CD14-positive monocyte (primary cell): ENCODE measurements around the gene LRRK2. TPM values are rescaled to one million over a fixed set of nuclear protein-coding genes. Genes with fewer than 3 reads are reported as not detected.
"Not testable (repeated sequence)": the region's sequence is repeated elsewhere in the genome, so short reads cannot be mapped to it uniquely, and the experiment has no call there.

Experiments
- DNase-seq, 3 donors: peaks; one replicate each; pipeline ENCODE4 v3.0.0-alpha.2; 2011 to 2022
- H2AFZ ChIP-seq: 2 replicates; pipeline ENCODE4 v1.6.0; 2012; ENCODE audit warnings: mild to moderate bottlenecking, low read depth, low read length, inconsistent platforms; ENCODE audit not compliant: insufficient read depth, poor library complexity, severe bottlenecking
- H3K27ac ChIP-seq, 2 donors: 1 replicate in 1 of 2; 2 replicates in 1 of 2; pipeline ENCODE4 v1.5.1; 2012 to 2013; ENCODE audit warnings: low read length in 2 of 2, control low read depth in 1 of 2, inconsistent platforms in 1 of 2, low read depth in 1 of 2, mild to moderate bottlenecking in 1 of 2
- H3K27me3 ChIP-seq, 2 donors: one replicate each; pipeline versions ENCODE4 v1.6.0 to v1.6.1; 2011 to 2013; ENCODE audit warnings: low read length in 2 of 2; ENCODE audit not compliant: control insufficient read depth in 2 of 2, insufficient read depth in 2 of 2
- H3K36me3 ChIP-seq, 2 donors: replicated peaks in 1 of 2; 1 replicate in 1 of 2; 2 replicates in 1 of 2; pipeline versions ENCODE4 v1.5.1 to v1.6.1; 2012 to 2013; ENCODE audit warnings: low read length in 2 of 2, control low read depth in 1 of 2, inconsistent platforms in 1 of 2, mild to moderate bottlenecking in 1 of 2; ENCODE audit not compliant: insufficient read depth in 2 of 2, control insufficient read depth in 1 of 2
- H3K4me1 ChIP-seq, 2 donors: 1 replicate in 1 of 2; 2 replicates in 1 of 2; pipeline versions ENCODE4 v1.5.1 to v1.6.1; 2012 to 2013; ENCODE audit warnings: low read length in 2 of 2, control low read depth in 1 of 2, inconsistent platforms in 1 of 2, mild to moderate bottlenecking in 1 of 2, moderate library complexity in 1 of 2; ENCODE audit not compliant: insufficient read depth in 2 of 2, control insufficient read depth in 1 of 2
- H3K4me2 ChIP-seq: replicated peaks from 2 replicates; pipeline ENCODE3; 2012; ENCODE audit warnings: low read length, moderate library complexity, mild to moderate bottlenecking; ENCODE audit not compliant: poor library complexity, severe bottlenecking; ENCODE audit errors: extremely low read depth
- H3K4me3 ChIP-seq, 3 experiments: fragments of 200-600 bp in 1 of 3; sonication (generic) in 1 of 3; replicated peaks in 1 of 3; 1 replicate in 2 of 3; 2 replicates in 1 of 3; pipeline ENCODE4 v1.5.1; 2011 to 2013; ENCODE audit warnings: low read length in 3 of 3, mild to moderate bottlenecking in 3 of 3, control low read depth in 2 of 3, low read depth in 2 of 3, inconsistent platforms in 1 of 3, moderate library complexity in 1 of 3
- H3K79me2 ChIP-seq: 2 replicates; pipeline ENCODE4 v1.6.0; 2012; ENCODE audit warnings: mild to moderate bottlenecking, control low read depth, inconsistent platforms, low read length, moderate library complexity; ENCODE audit not compliant: insufficient read depth
- H3K9ac ChIP-seq: 2 replicates; pipeline ENCODE4 v1.6.0; 2017; ENCODE audit warnings: low read length, mild to moderate bottlenecking; ENCODE audit not compliant: insufficient read depth, poor library complexity, severe bottlenecking
- H3K9me3 ChIP-seq, 2 donors: replicated peaks in 1 of 2; 1 replicate in 1 of 2; 2 replicates in 1 of 2; pipeline versions ENCODE4 v1.5.1 to v1.6.1; 2012 to 2013; ENCODE audit warnings: low read length in 2 of 2, control low read depth in 1 of 2; ENCODE audit not compliant: control insufficient read depth in 1 of 2, insufficient read depth in 1 of 2
- H4K20me1 ChIP-seq: 2 replicates; pipeline ENCODE4 v1.6.0; 2012; ENCODE audit warnings: mild to moderate bottlenecking, low read length, control low read depth, moderate library complexity; ENCODE audit not compliant: insufficient read depth
- H3K27ac Mint-ChIP-seq, 7 donors: one replicate each; pipeline ENCODE4 v1.8.0; 2020; ENCODE audit warnings: mild to moderate bottlenecking in 7 of 7, mixed read lengths in 7 of 7, moderate library complexity in 6 of 7, inconsistent platforms in 2 of 7
- H3K27me3 Mint-ChIP-seq, 3 donors: one replicate each; pipeline ENCODE4 v1.8.0; 2021 to 2022; ENCODE audit warnings: low read depth in 3 of 3, mild to moderate bottlenecking in 3 of 3, mixed read lengths in 3 of 3, moderate library complexity in 3 of 3, inconsistent platforms in 1 of 3
- H3K36me3 Mint-ChIP-seq, 2 donors: one replicate each; pipeline ENCODE4 v1.8.0; 2020; ENCODE audit warnings: mixed read lengths in 2 of 2, inconsistent platforms in 1 of 2, mild to moderate bottlenecking in 1 of 2
- H3K4me1 Mint-ChIP-seq: one replicate; pipeline ENCODE4 v1.8.0; 2020; ENCODE audit warnings: mild to moderate bottlenecking, mixed read lengths
- H3K4me3 Mint-ChIP-seq, 2 donors: one replicate each; pipeline ENCODE4 v1.8.0; 2020; ENCODE audit warnings: mild to moderate bottlenecking in 2 of 2, mixed read lengths in 2 of 2, moderate library complexity in 1 of 2
- H3K9me3 Mint-ChIP-seq, 7 donors: one replicate each; pipeline ENCODE4 v1.8.0; 2020 to 2022; ENCODE audit warnings: mixed read lengths in 7 of 7, mild to moderate bottlenecking in 6 of 7, moderate library complexity in 6 of 7, inconsistent platforms in 2 of 7
- WGBS: methylation state at CpG from one replicate; pipeline ENCODE4 v1.1.5; 2013; ENCODE audit warnings: missing lambda C conversion rate; ENCODE audit not compliant: insufficient coverage; 5-methylcytosine and 5-hydroxymethylcytosine counted together
- intact Hi-C, 2 donors: fragments of 100-400 bp; cut with micrococcal nuclease; formaldehyde crosslinking; loops; one replicate each; pipeline versions ENCODE4 v1.15.0 to v1.15.1; 2023
- polyA plus RNA-seq, 3 donors: library from polyadenylated mRNA; depleted of rRNA in 1 of 3; unstranded in 2 of 3; stranded (reverse) in 1 of 3; fragments of 300-500 nt in 2 of 3; fragments of >200 nt in 1 of 3; fragmentation: Illumina TruSeq in 2 of 3; gene quantifications; 1 replicate in 2 of 3; 2 replicates in 1 of 3; pipeline ENCODE4 v1.2.3, GENCODE V29; 2012 to 2021
- TF ChIP-seq, protein P1 (sequence below): fragments of 200-600 bp; IDR thresholded peaks from one replicate; pipeline ENCODE4 v1.8.0; 2022; ENCODE audit warnings: antibody characterized with exemption, mild to moderate bottlenecking

The LRRK2 gene
- polyA plus RNA-seq, 3 donors = 47.7 to 67.2 (median 47.9) TPM

- no peaks in the 10 kb centered on the region for H3K4me1 Mint-ChIP-seq
- H3K9me3 ChIP-seq = no peaks in the 10 kb centered on the region
- TF ChIP-seq, protein P1, sequence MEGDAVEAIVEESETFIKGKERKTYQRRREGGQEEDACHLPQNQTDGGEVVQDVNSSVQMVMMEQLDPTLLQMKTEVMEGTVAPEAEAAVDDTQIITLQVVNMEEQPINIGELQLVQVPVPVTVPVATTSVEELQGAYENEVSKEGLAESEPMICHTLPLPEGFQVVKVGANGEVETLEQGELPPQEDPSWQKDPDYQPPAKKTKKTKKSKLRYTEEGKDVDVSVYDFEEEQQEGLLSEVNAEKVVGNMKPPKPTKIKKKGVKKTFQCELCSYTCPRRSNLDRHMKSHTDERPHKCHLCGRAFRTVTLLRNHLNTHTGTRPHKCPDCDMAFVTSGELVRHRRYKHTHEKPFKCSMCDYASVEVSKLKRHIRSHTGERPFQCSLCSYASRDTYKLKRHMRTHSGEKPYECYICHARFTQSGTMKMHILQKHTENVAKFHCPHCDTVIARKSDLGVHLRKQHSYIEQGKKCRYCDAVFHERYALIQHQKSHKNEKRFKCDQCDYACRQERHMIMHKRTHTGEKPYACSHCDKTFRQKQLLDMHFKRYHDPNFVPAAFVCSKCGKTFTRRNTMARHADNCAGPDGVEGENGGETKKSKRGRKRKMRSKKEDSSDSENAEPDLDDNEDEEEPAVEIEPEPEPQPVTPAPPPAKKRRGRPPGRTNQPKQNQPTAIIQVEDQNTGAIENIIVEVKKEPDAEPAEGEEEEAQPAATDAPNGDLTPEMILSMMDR = no peak
- WGBS = no CpG with 5 or more reads among the region's 1 CpG
- H3K9me3 Mint-ChIP-seq = peaks cover 3 to 10% (median 5%) of the 10 kb centered on the region in 7 donors
- H3K27ac Mint-ChIP-seq = no peak overlapping the region
- no peak overlapping the region for H2AFZ ChIP-seq
- H3K79me2 ChIP-seq = no peaks in the 10 kb centered on the region
- no peak overlapping the region for H3K4me3 ChIP-seq
- H3K9ac ChIP-seq = no peak overlapping the region
- no peaks in the 10 kb centered on the region for H3K36me3 ChIP-seq
- peaks cover 0 to 8% (median 2%) of the 10 kb centered on the region in 3 donors for H3K27me3 Mint-ChIP-seq
- H3K4me2 ChIP-seq = no peak overlapping the region
- H3K4me1 ChIP-seq = no peaks in the 10 kb centered on the region
- no peak for DNase-seq
- H3K27me3 ChIP-seq = peaks cover 0 to 3% of the 10 kb centered on the region in 2 donors
- H3K4me3 Mint-ChIP-seq = no peak overlapping the region
- H4K20me1 ChIP-seq = no peaks in the 10 kb centered on the region
- no peaks in the 10 kb centered on the region for H3K36me3 Mint-ChIP-seq
- H3K27ac ChIP-seq = no peak overlapping the region
- intact Hi-C loops = no loop called here
Measured at GRCh38 chr12:40382217-40382616, 157.4 kb downstream of the LRRK2 start.

- H3K9ac ChIP-seq, H3K27ac ChIP-seq, H3K36me3 Mint-ChIP-seq, H3K4me3 ChIP-seq, H4K20me1 ChIP-seq, H3K36me3 ChIP-seq, DNase-seq, H3K4me2 ChIP-seq, H3K4me3 Mint-ChIP-seq, intact Hi-C loops, H3K27me3 ChIP-seq, H3K4me1 ChIP-seq, H3K27ac Mint-ChIP-seq, H3K79me2 ChIP-seq, H3K27me3 Mint-ChIP-seq, H2AFZ ChIP-seq, H3K4me1 Mint-ChIP-seq: not testable (repeated sequence)
- peaks cover 6 to 11% of the 10 kb centered on the region in 2 donors for H3K9me3 ChIP-seq
- 93% methylated on average over 2 of the region's 3 CpGs for WGBS
- peaks cover 2 to 21% (median 9%) of the 10 kb centered on the region in 7 donors for H3K9me3 Mint-ChIP-seq
Measured at GRCh38 chr12:40387279-40387678, 162.5 kb downstream of the LRRK2 start.
